NOMO-1 treated with DMSO at 0.1 percent for 48 hours (cell line): ENCODE data around the gene SEMA4F.
"Not testable (repeated sequence)": the region's sequence is repeated elsewhere in the genome, so short reads cannot be mapped to it uniquely, and the experiment has no call there.

Source experiments
- DNase-seq: peaks from one replicate; lab custom pipeline; 2025; ENCODE audit not compliant: unreplicated experiment; lab: John Stamatoyannopoulos, UW

SEMA4F gene

GRCh38 chr2:74653985-74654882 lies at the start of gene SEMA4F:
TSS of gene SEMA4F (plus strand) at chr2:74654247. CDS start at chr2:74654377, 130 bp downstream.
- peak; percentile 96 for DNase-seq

GRCh38 chr2:74606927-74607326 lies 47.1 kb upstream of the SEMA4F start:
- DNase-seq, result no peak

- DNase-seq, result no peak
Observed at GRCh38 chr2:74617122-74617521, 36.9 kb upstream of the SEMA4F start.

- DNase-seq, result no peak
Observed at GRCh38 chr2:74618410-74619083, 35.5 kb upstream of the SEMA4F start.

GRCh38 chr2:74619651-74620297 lies 34.3 kb upstream of the SEMA4F start:
- peak; percentile 65 for DNase-seq

GRCh38 chr2:74620671-74621070 lies 33.4 kb upstream of the SEMA4F start:
- no peak for DNase-seq

- DNase-seq, result no peak
Observed at GRCh38 chr2:74625658-74626425, 28.2 kb upstream of the SEMA4F start.

- no peak for DNase-seq
Observed at GRCh38 chr2:74628538-74629105, 25.4 kb upstream of the SEMA4F start.

- not testable (repeated sequence) for DNase-seq
Observed at GRCh38 chr2:74630454-74630853, 23.6 kb upstream of the SEMA4F start.

- no peak for DNase-seq
Observed at GRCh38 chr2:74632209-74632938, 21.7 kb upstream of the SEMA4F start.

- DNase-seq, result no peak
Observed at GRCh38 chr2:74632939-74633312, 21.1 kb upstream of the SEMA4F start.

- no peak for DNase-seq
Observed at GRCh38 chr2:74639550-74639949, 14.5 kb upstream of the SEMA4F start.

GRCh38 chr2:74645344-74645743 lies 8.7 kb upstream of the SEMA4F start:
- no peak for DNase-seq

GRCh38 chr2:74646201-74646600 lies 7.8 kb upstream of the SEMA4F start:
- DNase-seq, result no peak

GRCh38 chr2:74646834-74647482 lies 7.1 kb upstream of the SEMA4F start:
- DNase-seq, result no peak

GRCh38 chr2:74648009-74648443 lies 6.0 kb upstream of the SEMA4F start, which contains the start of gene M1AP:
TSS of gene M1AP (minus strand) at chr2:74648330. CDS start at chr2:74640275, 8,055 bp downstream.
- no peak for DNase-seq

- no peak for DNase-seq
Observed at GRCh38 chr2:74653589-74653984, 460 bp upstream of the SEMA4F start.

- DNase-seq, result no peak
Observed at GRCh38 chr2:74655579-74655978, 1.5 kb downstream of the SEMA4F start.

- DNase-seq, result no peak
Observed at GRCh38 chr2:74658516-74658915, 4.5 kb downstream of the SEMA4F start.
